ENCODE measurements around the gene JUND. TPM values are rescaled to one million over a fixed set of nuclear protein-coding genes. Genes with fewer than 3 reads are reported as not detected.

The JUND gene
- total RNA-seq, 1 experiment from 2014 or later = 44.9 TPM

DNA sequence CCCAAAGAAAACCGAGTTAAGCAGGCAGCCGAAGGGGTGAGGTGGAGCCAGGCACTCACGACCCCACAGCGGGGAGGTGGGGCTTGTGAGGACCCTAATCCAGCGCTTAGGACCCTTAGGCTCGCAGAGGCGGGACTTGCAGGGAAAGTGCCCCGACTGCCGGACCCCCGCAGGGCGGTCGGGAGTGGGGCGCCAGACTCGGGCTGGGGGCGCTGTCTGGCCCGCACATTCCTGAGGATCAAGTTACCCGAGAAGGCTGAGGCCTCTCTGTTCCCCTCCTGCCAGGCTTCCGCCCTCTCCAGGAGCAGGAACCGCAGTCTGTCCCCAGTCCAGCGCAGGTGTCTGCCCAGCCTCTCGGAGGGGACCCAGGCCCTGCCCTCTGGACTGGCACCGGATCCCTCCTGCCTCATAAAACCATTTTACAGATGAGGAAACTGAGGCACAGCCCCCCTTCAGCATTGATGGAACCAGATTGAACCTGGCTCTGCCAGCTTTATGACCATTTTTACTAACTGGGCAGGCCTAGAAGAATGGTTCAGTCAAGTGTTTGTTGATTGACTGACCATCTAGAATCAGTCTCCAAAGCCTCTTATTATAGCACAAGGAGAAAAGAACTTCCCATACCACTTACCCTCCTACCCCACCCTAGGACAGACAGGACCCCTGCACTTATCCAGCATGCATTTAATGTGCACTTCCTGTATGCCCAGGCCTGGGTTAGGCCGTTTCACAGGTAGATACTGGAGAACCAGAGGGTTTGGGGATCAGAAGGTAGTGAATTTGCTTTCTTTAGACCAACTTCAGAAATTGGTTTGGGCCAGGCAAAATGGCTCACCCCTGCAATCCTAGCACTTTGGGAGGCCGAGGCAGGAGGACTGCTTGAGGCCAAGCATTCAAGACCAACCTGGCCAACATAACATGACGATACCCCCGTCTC lies 6.7 kb upstream of the JUND start:
- no peak for DNase-seq
- TF ChIP-seq, protein P1, sequence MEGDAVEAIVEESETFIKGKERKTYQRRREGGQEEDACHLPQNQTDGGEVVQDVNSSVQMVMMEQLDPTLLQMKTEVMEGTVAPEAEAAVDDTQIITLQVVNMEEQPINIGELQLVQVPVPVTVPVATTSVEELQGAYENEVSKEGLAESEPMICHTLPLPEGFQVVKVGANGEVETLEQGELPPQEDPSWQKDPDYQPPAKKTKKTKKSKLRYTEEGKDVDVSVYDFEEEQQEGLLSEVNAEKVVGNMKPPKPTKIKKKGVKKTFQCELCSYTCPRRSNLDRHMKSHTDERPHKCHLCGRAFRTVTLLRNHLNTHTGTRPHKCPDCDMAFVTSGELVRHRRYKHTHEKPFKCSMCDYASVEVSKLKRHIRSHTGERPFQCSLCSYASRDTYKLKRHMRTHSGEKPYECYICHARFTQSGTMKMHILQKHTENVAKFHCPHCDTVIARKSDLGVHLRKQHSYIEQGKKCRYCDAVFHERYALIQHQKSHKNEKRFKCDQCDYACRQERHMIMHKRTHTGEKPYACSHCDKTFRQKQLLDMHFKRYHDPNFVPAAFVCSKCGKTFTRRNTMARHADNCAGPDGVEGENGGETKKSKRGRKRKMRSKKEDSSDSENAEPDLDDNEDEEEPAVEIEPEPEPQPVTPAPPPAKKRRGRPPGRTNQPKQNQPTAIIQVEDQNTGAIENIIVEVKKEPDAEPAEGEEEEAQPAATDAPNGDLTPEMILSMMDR (IDR thresholded peaks at IDR 0.05; ENCODE audit: unreplicated experiment) = no peak
- intact Hi-C loops (cut with micrococcal nuclease; ENCODE audit: unreplicated experiment) = no loop called here
- CTCF ChIA-PET = interaction anchor here (0.7 kb wide), 1 partner anchor 124 kb away, joined by 4 read pairs; no protein-coding TSS in a partner anchor
- H3K27me3 Mint-ChIP-seq (ENCODE audit: unreplicated experiment) = no peaks in the 10 kb centered on the region
- peaks cover 14% of the 10 kb centered on the region for H3K4me1 Mint-ChIP-seq (ENCODE audit: low read depth, unreplicated experiment)
- no peak overlapping the region for H3K27ac Mint-ChIP-seq (ENCODE audit: unreplicated experiment)
- no TSS peak for BruUV-seq (replicated peaks)
- H3K4me3 Mint-ChIP-seq (ENCODE audit: low read depth, unreplicated experiment) = no peak overlapping the region
- no peaks in the 10 kb centered on the region for H3K9me3 Mint-ChIP-seq (ENCODE audit: low read depth, unreplicated experiment)
- H3K36me3 Mint-ChIP-seq (ENCODE audit: insufficient read depth, unreplicated experiment) = peaks cover 7% of the 10 kb centered on the region

- CTCF ChIA-PET = no interaction called here
- no peaks in the 10 kb centered on the region for H3K9me3 Mint-ChIP-seq (ENCODE audit: low read depth, unreplicated experiment)
- H3K4me1 Mint-ChIP-seq (ENCODE audit: low read depth, unreplicated experiment) = peaks cover 17% of the 10 kb centered on the region
- TF ChIP-seq, protein P1 (IDR thresholded peaks at IDR 0.05; ENCODE audit: unreplicated experiment) = no peak
- no peak for DNase-seq
- H3K4me3 Mint-ChIP-seq (ENCODE audit: low read depth, unreplicated experiment) = no peak overlapping the region
- H3K27ac Mint-ChIP-seq (ENCODE audit: unreplicated experiment) = no peak overlapping the region
- peaks cover 15% of the 10 kb centered on the region for H3K36me3 Mint-ChIP-seq (ENCODE audit: insufficient read depth, unreplicated experiment)
- BruUV-seq (replicated peaks) = no TSS peak
- no peaks in the 10 kb centered on the region for H3K27me3 Mint-ChIP-seq (ENCODE audit: unreplicated experiment)
- intact Hi-C loops (cut with micrococcal nuclease; ENCODE audit: unreplicated experiment) = no loop called here
Observed at GRCh38 chr19:18286973-18287635, 5.7 kb upstream of the JUND start.

- no TSS peak for BruUV-seq (replicated peaks)
- CTCF ChIA-PET = interaction anchor here (0.6 kb wide), 1 partner anchor 127 kb away, joined by 4 read pairs; no protein-coding TSS in a partner anchor
- H3K4me1 Mint-ChIP-seq (ENCODE audit: low read depth, unreplicated experiment) = peaks cover 8% of the 10 kb centered on the region
- intact Hi-C loops (cut with micrococcal nuclease; ENCODE audit: unreplicated experiment) = no loop called here
- H3K4me3 Mint-ChIP-seq (ENCODE audit: low read depth, unreplicated experiment) = no peak overlapping the region
- H3K9me3 Mint-ChIP-seq (ENCODE audit: low read depth, unreplicated experiment) = no peaks in the 10 kb centered on the region
- TF ChIP-seq, protein P1 (IDR thresholded peaks at IDR 0.05; ENCODE audit: unreplicated experiment) = no peak
- peaks cover 31% of the 10 kb centered on the region for H3K36me3 Mint-ChIP-seq (ENCODE audit: insufficient read depth, unreplicated experiment)
- H3K27me3 Mint-ChIP-seq (ENCODE audit: unreplicated experiment) = no peaks in the 10 kb centered on the region
- H3K27ac Mint-ChIP-seq (ENCODE audit: unreplicated experiment) = no peak overlapping the region
- no peak for DNase-seq
Observed at GRCh38 chr19:18284712-18285360, 3.4 kb upstream of the JUND start.

DNA sequence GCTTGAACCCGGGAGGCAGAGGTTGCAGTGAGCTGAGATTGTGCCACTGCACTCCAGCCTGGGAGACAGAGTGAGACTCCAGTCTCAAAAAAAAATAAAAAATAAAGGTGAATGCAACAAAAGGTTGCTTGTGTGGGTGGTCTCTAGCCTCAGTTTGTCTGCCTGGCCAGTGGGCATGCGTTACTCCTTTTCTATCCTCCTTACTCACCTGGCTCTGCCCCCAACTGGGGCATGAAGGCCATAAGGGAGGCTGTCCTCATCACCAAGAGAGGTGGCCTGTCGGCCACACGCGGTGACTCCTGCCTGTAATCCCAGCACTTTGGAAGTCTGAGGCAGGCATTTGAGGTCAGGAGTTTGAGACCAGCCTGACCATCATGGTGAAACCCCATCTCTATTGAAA lies 1.9 kb upstream of the JUND start:
- BruUV-seq (replicated peaks) = no TSS peak
- peaks cover 46% of the 10 kb centered on the region for H3K36me3 Mint-ChIP-seq (ENCODE audit: insufficient read depth, unreplicated experiment)
- no peak for DNase-seq
- CTCF ChIA-PET = no interaction called here
- H3K27me3 Mint-ChIP-seq (ENCODE audit: unreplicated experiment) = no peaks in the 10 kb centered on the region
- H3K4me3 Mint-ChIP-seq (ENCODE audit: low read depth, unreplicated experiment) = no peak overlapping the region
- H3K27ac Mint-ChIP-seq (ENCODE audit: unreplicated experiment) = no peak overlapping the region
- TF ChIP-seq, protein P1 (IDR thresholded peaks at IDR 0.05; ENCODE audit: unreplicated experiment) = no peak
- intact Hi-C loops (cut with micrococcal nuclease; ENCODE audit: unreplicated experiment) = no loop called here
- peaks cover 17% of the 10 kb centered on the region for H3K4me1 Mint-ChIP-seq (ENCODE audit: low read depth, unreplicated experiment)
- no peaks in the 10 kb centered on the region for H3K9me3 Mint-ChIP-seq (ENCODE audit: low read depth, unreplicated experiment)

Measured in Calu3 (cell line).